Measurements from ENCODE around the gene C10orf95.

C10orf95 gene

DNA sequence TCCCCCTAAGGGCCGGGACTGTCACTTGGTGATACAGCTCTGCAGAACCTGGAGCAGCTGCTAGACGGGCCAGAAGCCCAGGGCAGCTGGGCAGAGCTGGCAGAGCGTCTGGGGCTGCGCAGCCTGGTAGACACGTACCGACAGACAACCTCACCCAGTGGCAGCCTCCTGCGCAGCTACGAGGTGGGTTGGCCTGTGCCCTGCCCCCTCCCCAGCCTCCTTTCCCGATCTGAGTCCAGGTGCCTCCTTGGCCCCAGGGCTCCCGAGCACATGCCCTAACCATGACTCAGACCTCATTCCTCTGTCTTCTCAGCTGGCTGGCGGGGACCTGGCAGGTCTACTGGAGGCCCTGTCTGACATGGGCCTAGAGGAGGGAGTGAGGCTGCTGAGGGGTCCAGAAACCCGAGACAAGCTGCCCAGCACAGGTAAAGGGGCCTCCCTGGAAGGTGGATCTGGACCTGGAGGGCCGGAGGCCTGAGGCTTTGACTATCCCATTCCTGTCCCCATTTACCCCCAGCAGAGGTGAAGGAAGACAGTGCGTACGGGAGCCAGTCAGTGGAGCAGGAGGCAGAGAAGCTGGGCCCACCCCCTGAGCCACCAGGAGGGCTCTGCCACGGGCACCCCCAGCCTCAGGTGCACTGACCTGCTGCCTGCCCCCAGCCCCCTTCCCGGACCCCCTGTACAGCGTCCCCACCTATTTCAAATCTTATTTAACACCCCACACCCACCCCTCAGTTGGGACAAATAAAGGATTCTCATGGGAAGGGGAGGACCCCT, 49.4 kb downstream of the C10orf95 start:
- H3K4me3 ChIP-seq (ENCODE audit: low read depth, low read length): no peak overlapping the region
- peaks cover 0 to 20% of the 10 kb centered on the region in 2 experiments; a peak in 1 of 3 replicates for H3K36me3 ChIP-seq (ENCODE audit: control insufficient read depth in 2 of 2, insufficient read depth in 1 of 2, low read length in 2 of 2)
- H3K27ac ChIP-seq (ENCODE audit: extremely low read depth, low read depth, low read length): no peak overlapping the region
- H3K4me1 ChIP-seq (ENCODE audit: control insufficient read depth, insufficient read depth, low read length): no peaks in the 10 kb centered on the region
- ChIA-PET POLR2A (interaction anchor here (1.1 to 1.7 kb wide), 5 partner anchors 19 to 172 kb away, joined by 3 to 8 read pairs (median 4); partner anchors contain the start of genes CUEDC2 and FBXL15), CTCF (interaction anchor here (0.6 to 7.2 kb wide), 11 partner anchors 8 to 231 kb away, joined by 3 to 60 read pairs (median 4); partner anchors contain the start of gene CUEDC2)
- no peaks in the 10 kb centered on the region for H3K9me3 ChIP-seq (ENCODE audit: control insufficient read depth, insufficient read depth, low read depth, low read length)
- TF ChIP-seq GFI1B (tag by site-specific recombination; IDR thresholded peaks at IDR 0.05): no peak
- 0 out of 2 replicates have a peak, but pooled peaks have one; percentile 37 for TF ChIP-seq ZFP37 (tag by site-specific recombination; IDR thresholded peaks at IDR 0.05)
- TF ChIP-seq, protein P1, sequence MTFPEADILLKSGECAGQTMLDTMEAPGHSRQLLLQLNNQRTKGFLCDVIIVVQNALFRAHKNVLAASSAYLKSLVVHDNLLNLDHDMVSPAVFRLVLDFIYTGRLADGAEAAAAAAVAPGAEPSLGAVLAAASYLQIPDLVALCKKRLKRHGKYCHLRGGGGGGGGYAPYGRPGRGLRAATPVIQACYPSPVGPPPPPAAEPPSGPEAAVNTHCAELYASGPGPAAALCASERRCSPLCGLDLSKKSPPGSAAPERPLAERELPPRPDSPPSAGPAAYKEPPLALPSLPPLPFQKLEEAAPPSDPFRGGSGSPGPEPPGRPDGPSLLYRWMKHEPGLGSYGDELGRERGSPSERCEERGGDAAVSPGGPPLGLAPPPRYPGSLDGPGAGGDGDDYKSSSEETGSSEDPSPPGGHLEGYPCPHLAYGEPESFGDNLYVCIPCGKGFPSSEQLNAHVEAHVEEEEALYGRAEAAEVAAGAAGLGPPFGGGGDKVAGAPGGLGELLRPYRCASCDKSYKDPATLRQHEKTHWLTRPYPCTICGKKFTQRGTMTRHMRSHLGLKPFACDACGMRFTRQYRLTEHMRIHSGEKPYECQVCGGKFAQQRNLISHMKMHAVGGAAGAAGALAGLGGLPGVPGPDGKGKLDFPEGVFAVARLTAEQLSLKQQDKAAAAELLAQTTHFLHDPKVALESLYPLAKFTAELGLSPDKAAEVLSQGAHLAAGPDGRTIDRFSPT (tag by site-specific recombination; IDR thresholded peaks at IDR 0.05): peak; percentile 60
- TF ChIP-seq, protein P2, sequence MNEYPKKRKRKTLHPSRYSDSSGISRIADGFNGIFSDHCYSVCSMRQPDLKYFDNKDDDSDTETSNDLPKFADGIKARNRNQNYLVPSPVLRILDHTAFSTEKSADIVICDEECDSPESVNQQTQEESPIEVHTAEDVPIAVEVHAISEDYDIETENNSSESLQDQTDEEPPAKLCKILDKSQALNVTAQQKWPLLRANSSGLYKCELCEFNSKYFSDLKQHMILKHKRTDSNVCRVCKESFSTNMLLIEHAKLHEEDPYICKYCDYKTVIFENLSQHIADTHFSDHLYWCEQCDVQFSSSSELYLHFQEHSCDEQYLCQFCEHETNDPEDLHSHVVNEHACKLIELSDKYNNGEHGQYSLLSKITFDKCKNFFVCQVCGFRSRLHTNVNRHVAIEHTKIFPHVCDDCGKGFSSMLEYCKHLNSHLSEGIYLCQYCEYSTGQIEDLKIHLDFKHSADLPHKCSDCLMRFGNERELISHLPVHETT (tag by site-specific recombination; IDR thresholded peaks at IDR 0.05): peak; percentile 44; the same call in 1 of the 2 replicates
- 0 out of 2 replicates have a peak, but pooled peaks have one; percentile 25 for TF ChIP-seq KLF8 (tag by site-specific recombination; IDR thresholded peaks at IDR 0.05)
- TF ChIP-seq ZNF248 (tag by site-specific recombination; IDR thresholded peaks at IDR 0.05): no peak
- 0 out of 2 replicates have a peak, but pooled peaks have one; percentile 26 for TF ChIP-seq ZEB2 (tag by site-specific recombination; IDR thresholded peaks at IDR 0.05)
- TF ChIP-seq ZNF394 (tag by site-specific recombination; IDR thresholded peaks at IDR 0.05; ENCODE audit: borderline replicate concordance): peak; percentile 39; the same call in 1 of the 2 replicates
- TF ChIP-seq ZNF560 (tag by site-specific recombination; IDR thresholded peaks at IDR 0.05; ENCODE audit: borderline replicate concordance): no peak
- TF ChIP-seq GLIS2 (tag by site-specific recombination; IDR thresholded peaks at IDR 0.05): peak; percentile 63
- TF ChIP-seq ZNF37A (tag by site-specific recombination; IDR thresholded peaks at IDR 0.05): no peak
- TF ChIP-seq ZNF629 (tag by site-specific recombination; IDR thresholded peaks at IDR 0.05): 0 out of 2 replicates have a peak, but pooled peaks have one; percentile 16
- peak; percentile 36; the same call in 1 of the 2 replicates for TF ChIP-seq SP7 (tag by site-specific recombination; IDR thresholded peaks at IDR 0.05)
- TF ChIP-seq ZNF521 (tag by site-specific recombination; IDR thresholded peaks at IDR 0.05): no peak
- peak; percentile 42 for TF ChIP-seq GLIS1 (tag by site-specific recombination; IDR thresholded peaks at IDR 0.05)
- no peak for TF ChIP-seq KLF9 (tag by site-specific recombination; IDR thresholded peaks at IDR 0.05; ENCODE audit: low read depth)
- peak; percentile 57; the same call in 1 of the 2 replicates for TF ChIP-seq ZNF2 (tag by site-specific recombination; IDR thresholded peaks at IDR 0.05)
- no peak for TF ChIP-seq ZNF548 (tag by site-specific recombination; IDR thresholded peaks at IDR 0.05)
- TF ChIP-seq, protein P3, sequence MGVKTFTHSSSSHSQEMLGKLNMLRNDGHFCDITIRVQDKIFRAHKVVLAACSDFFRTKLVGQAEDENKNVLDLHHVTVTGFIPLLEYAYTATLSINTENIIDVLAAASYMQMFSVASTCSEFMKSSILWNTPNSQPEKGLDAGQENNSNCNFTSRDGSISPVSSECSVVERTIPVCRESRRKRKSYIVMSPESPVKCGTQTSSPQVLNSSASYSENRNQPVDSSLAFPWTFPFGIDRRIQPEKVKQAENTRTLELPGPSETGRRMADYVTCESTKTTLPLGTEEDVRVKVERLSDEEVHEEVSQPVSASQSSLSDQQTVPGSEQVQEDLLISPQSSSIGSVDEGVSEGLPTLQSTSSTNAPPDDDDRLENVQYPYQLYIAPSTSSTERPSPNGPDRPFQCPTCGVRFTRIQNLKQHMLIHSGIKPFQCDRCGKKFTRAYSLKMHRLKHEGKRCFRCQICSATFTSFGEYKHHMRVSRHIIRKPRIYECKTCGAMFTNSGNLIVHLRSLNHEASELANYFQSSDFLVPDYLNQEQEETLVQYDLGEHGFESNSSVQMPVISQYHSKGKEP (tag by site-specific recombination; IDR thresholded peaks at IDR 0.05): no peak
- no peak for TF ChIP-seq ZNF146 (tag by site-specific recombination; IDR thresholded peaks at IDR 0.05)
- TF ChIP-seq, protein P4, sequence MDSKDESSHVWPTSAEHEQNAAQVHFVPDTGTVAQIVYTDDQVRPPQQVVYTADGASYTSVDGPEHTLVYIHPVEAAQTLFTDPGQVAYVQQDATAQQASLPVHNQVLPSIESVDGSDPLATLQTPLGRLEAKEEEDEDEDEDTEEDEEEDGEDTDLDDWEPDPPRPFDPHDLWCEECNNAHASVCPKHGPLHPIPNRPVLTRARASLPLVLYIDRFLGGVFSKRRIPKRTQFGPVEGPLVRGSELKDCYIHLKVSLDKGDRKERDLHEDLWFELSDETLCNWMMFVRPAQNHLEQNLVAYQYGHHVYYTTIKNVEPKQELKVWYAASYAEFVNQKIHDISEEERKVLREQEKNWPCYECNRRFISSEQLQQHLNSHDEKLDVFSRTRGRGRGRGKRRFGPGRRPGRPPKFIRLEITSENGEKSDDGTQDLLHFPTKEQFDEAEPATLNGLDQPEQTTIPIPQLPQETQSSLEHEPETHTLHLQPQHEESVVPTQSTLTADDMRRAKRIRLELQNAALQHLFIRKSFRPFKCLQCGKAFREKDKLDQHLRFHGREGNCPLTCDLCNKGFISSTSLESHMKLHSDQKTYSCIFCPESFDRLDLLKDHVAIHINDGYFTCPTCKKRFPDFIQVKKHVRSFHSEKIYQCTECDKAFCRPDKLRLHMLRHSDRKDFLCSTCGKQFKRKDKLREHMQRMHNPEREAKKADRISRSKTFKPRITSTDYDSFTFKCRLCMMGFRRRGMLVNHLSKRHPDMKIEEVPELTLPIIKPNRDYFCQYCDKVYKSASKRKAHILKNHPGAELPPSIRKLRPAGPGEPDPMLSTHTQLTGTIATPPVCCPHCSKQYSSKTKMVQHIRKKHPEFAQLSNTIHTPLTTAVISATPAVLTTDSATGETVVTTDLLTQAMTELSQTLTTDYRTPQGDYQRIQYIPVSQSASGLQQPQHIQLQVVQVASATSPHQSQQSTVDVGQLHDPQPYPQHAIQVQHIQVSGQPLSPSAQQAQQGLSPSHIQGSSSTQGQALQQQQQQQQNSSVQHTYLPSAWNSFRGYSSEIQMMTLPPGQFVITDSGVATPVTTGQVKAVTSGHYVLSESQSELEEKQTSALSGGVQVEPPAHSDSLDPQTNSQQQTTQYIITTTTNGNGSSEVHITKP (tag by site-specific recombination; IDR thresholded peaks at IDR 0.05): no peak
- TF ChIP-seq ZNF600 (tag by site-specific recombination; IDR thresholded peaks at IDR 0.05): peak; percentile 77
- no peak for TF ChIP-seq ZNF10 (tag by site-specific recombination; IDR thresholded peaks at IDR 0.05)
- no peak for TF ChIP-seq SALL2 (tag by site-specific recombination; IDR thresholded peaks at IDR 0.05; ENCODE audit: borderline replicate concordance)
- TF ChIP-seq ZNF623 (tag by site-specific recombination; IDR thresholded peaks at IDR 0.05): no peak
- TF ChIP-seq SP3 (tag by site-specific recombination; IDR thresholded peaks at IDR 0.05): 0 out of 2 replicates have a peak, but pooled peaks have one; percentile 17
